IMR-90 (cell line): ENCODE measurements around the gene POU2F2. TPM values are rescaled to one million over a fixed set of nuclear protein-coding genes. Genes with fewer than 3 reads are reported as not detected.

Source experiments
- ATAC-seq: fragments of 200-7000 bp; cut with Tn5 transposase; 2 replicates; pipeline ENCODE4 v1.9.1; 2020; ENCODE audit warnings: low read depth, mild to moderate bottlenecking, moderate library complexity
- BruUV-seq: library from RNA; stranded (reverse); fragments of 400-500 nt; replicated peaks from 2 replicates; lab custom pipeline; 2021; lab: Mats Ljungman, UMichigan
- CTCF ChIA-PET: fragments of 300-600 bp; formaldehyde crosslinking; extraction: SDS; loops from one replicate; lab custom pipeline; 2021; ENCODE audit warnings: antibody characterized with exemption; lab: Yijun Ruan, JAX
- POLR2A ChIA-PET: fragments of 300-600 bp; sonication (Branson Sonifier 250); formaldehyde crosslinking; loops from one replicate; lab custom pipeline; 2022; ENCODE audit warnings: antibody characterized with exemption; ENCODE audit not compliant: unreplicated experiment; lab: Charles Lee
- DNase-seq: peaks from one replicate; pipeline ENCODE4 v3.0.0; 2013
- H2AFZ ChIP-seq: replicated peaks from 2 replicates; pipeline ENCODE3; 2013; ENCODE audit warnings: low read length, mild to moderate bottlenecking; ENCODE audit not compliant: poor library complexity
- H2AK5ac ChIP-seq: 2 replicates; pipeline ENCODE4 v1.6.1; 2013; ENCODE audit warnings: low read depth, low read length, inconsistent platforms
- H2AK9ac ChIP-seq: replicated peaks from 2 replicates; pipeline ENCODE3; 2013; ENCODE audit warnings: mild to moderate bottlenecking, low read depth, low read length, moderate library complexity; ENCODE audit not compliant: poor library complexity
- H2BK120ac ChIP-seq: 2 replicates; pipeline ENCODE4 v1.6.1; 2013; ENCODE audit warnings: low read depth, low read length, inconsistent platforms
- H2BK15ac ChIP-seq: 3 replicates; pipeline ENCODE4 v1.6.1; 2013; ENCODE audit warnings: low read depth, low read length, inconsistent platforms
- H2BK20ac ChIP-seq: 2 replicates; pipeline ENCODE4 v1.6.1; 2013; ENCODE audit warnings: low read depth, mild to moderate bottlenecking, inconsistent platforms, low read length, moderate library complexity
- H2BK5ac ChIP-seq: 2 replicates; pipeline ENCODE4 v1.6.1; 2013; ENCODE audit warnings: mild to moderate bottlenecking, low read depth, low read length, inconsistent platforms; ENCODE audit not compliant: poor library complexity, severe bottlenecking
- H3K14ac ChIP-seq: replicated peaks from 2 replicates; pipeline ENCODE4 v1.6.1; 2013; ENCODE audit warnings: low read depth, low read length, inconsistent platforms
- H3K18ac ChIP-seq: 2 replicates; pipeline ENCODE4 v1.6.1; 2013; ENCODE audit warnings: low read depth, low read length, control low read depth
- H3K23ac ChIP-seq: 2 replicates; pipeline ENCODE4 v1.6.1; 2013; ENCODE audit warnings: low read depth, low read length, inconsistent platforms
- H3K27ac ChIP-seq: 2 replicates; pipeline ENCODE4 v1.5.1; 2013; ENCODE audit warnings: mild to moderate bottlenecking, control low read depth, low read length; ENCODE audit not compliant: insufficient read depth
- H3K27me3 ChIP-seq: 2 replicates; pipeline ENCODE4 v1.6.1; 2013; ENCODE audit warnings: low read length; ENCODE audit not compliant: control insufficient read depth, insufficient read depth
- H3K36me3 ChIP-seq: 2 replicates; pipeline ENCODE4 v1.6.1; 2013; ENCODE audit warnings: low read length, mixed read lengths; ENCODE audit not compliant: control insufficient read depth, insufficient read depth
- H3K4ac ChIP-seq: 2 replicates; pipeline ENCODE4 v1.6.1; 2013; ENCODE audit warnings: low read depth, low read length, inconsistent platforms
- H3K4me1 ChIP-seq: 2 replicates; pipeline ENCODE4 v1.6.1; 2013; ENCODE audit warnings: low read length, mixed read lengths; ENCODE audit not compliant: control insufficient read depth, insufficient read depth
- H3K4me2 ChIP-seq: 2 replicates; pipeline ENCODE4 v1.6.1; 2013; ENCODE audit warnings: low read depth, mild to moderate bottlenecking, control low read depth, low read length, moderate library complexity
- H3K4me3 ChIP-seq: 2 replicates; pipeline ENCODE4 v1.5.1; 2013; ENCODE audit warnings: low read depth, mild to moderate bottlenecking, control low read depth, low read length, moderate library complexity; ENCODE audit not compliant: insufficient read depth
- H3K56ac ChIP-seq: 2 replicates; pipeline ENCODE4 v1.6.1; 2013; ENCODE audit warnings: low read length, inconsistent platforms; ENCODE audit not compliant: insufficient read depth; ENCODE audit errors: extremely low read depth
- H3K79me1 ChIP-seq, 2 experiments: 2 replicates each; pipeline ENCODE4 v1.6.1; 2013; ENCODE audit warnings: low read length in 2 of 2, inconsistent platforms in 1 of 2, low read depth in 1 of 2
- H3K9ac ChIP-seq: 2 replicates; pipeline ENCODE4 v1.6.1; 2013; ENCODE audit warnings: low read depth, low read length, control low read depth
- H3K9me1 ChIP-seq: 2 replicates; pipeline ENCODE4 v1.6.1; 2013; ENCODE audit warnings: low read length, inconsistent platforms; ENCODE audit not compliant: insufficient read depth
- H3K9me3 ChIP-seq: 2 replicates; pipeline ENCODE4 v1.6.1; 2013; ENCODE audit warnings: low read length; ENCODE audit not compliant: control insufficient read depth, insufficient read depth
- H4K20me1 ChIP-seq: 2 replicates; pipeline ENCODE4 v1.6.1; 2013; ENCODE audit warnings: low read length, inconsistent platforms; ENCODE audit not compliant: insufficient read depth
- H4K5ac ChIP-seq: 2 replicates; pipeline ENCODE4 v1.6.1; 2013; ENCODE audit warnings: mild to moderate bottlenecking, low read depth, low read length, control low read depth
- H4K8ac ChIP-seq, 2 experiments: 2 replicates each; pipeline ENCODE4 v1.6.1; 2013; ENCODE audit warnings: low read depth in 2 of 2, low read length in 2 of 2, control low read depth in 1 of 2, inconsistent platforms in 1 of 2
- H4K91ac ChIP-seq: 2 replicates; pipeline ENCODE4 v1.6.1; 2013; ENCODE audit warnings: low read depth, low read length, inconsistent platforms; ENCODE audit not compliant: insufficient read depth
- BHLHE40 ChIP-seq: fragments of 150-350 bp; IDR thresholded peaks from 2 replicates; pipeline ENCODE4 v1.6.1; 2016; ENCODE audit warnings: mild to moderate bottlenecking, low read depth, low read length
- CEBPB ChIP-seq: IDR thresholded peaks from 2 replicates; pipeline ENCODE4 v1.6.1; 2012; ENCODE audit warnings: low read depth, low read length, improper control_type of control experiment
- CHD1 ChIP-seq: IDR thresholded peaks from 2 replicates; pipeline ENCODE4 v1.6.1; 2012; ENCODE audit warnings: low read depth, low read length, improper control_type of control experiment
- MAFK ChIP-seq: IDR thresholded peaks from 2 replicates; pipeline ENCODE4 v1.6.1; 2012; ENCODE audit warnings: low read depth, low read length, improper control_type of control experiment
- MAZ ChIP-seq: IDR thresholded peaks from 2 replicates; pipeline ENCODE4 v1.6.1; 2012; ENCODE audit warnings: low read depth, mild to moderate bottlenecking, low read length, improper control_type of control experiment, moderate library complexity, borderline replicate concordance
- MXI1 ChIP-seq: IDR thresholded peaks from 2 replicates; pipeline ENCODE4 v1.6.1; 2012; ENCODE audit warnings: low read depth, mild to moderate bottlenecking, low read length, moderate library complexity, borderline replicate concordance
- POLR2A ChIP-seq: IDR thresholded peaks from 2 replicates; pipeline ENCODE4 v1.6.1; 2012; ENCODE audit warnings: mild to moderate bottlenecking, low read depth, low read length
- RAD21 ChIP-seq: IDR thresholded peaks from 2 replicates; pipeline ENCODE4 v1.6.1; 2012; ENCODE audit warnings: low read length, improper control_type of control experiment
- RCOR1 ChIP-seq: IDR thresholded peaks from 2 replicates; pipeline ENCODE4 v1.6.1; 2012; ENCODE audit warnings: mild to moderate bottlenecking, low read length, improper control_type of control experiment; ENCODE audit not compliant: insufficient replicate concordance
- SMC3 ChIP-seq: fragments of 150-350 bp; IDR thresholded peaks from 2 replicates; pipeline ENCODE4 v1.6.1; 2016; ENCODE audit warnings: low read depth, mild to moderate bottlenecking, antibody characterized with exemption, low read length, moderate library complexity
- WGBS, 2 experiments: methylation state at CpG; one replicate each; pipeline versions ENCODE4 v1.1.5 to v1.1.7; 2013; ENCODE audit warnings: missing lambda C conversion rate in 2 of 2; ENCODE audit not compliant: insufficient read length in 1 of 2; ENCODE audit errors: extremely low coverage in 2 of 2; 5-methylcytosine and 5-hydroxymethylcytosine counted together
- dilution Hi-C: fragments of 300-500 bp; cut with HindIII; formaldehyde crosslinking; loops from one replicate; pipeline ENCODE4 v1.14.3; 2018; ENCODE audit warnings: low sequenced_read_pairs; ENCODE audit not compliant: unreplicated experiment
- in situ Hi-C: fragments of 300-500 bp; cut with MboI; formaldehyde crosslinking; loops from 3 replicates; pipeline ENCODE4 v1.14.3; 2019; ENCODE audit warnings: low sequenced_read_pairs, inconsistent platforms, mixed read lengths
- intact Hi-C: fragments of 100-400 bp; cut with micrococcal nuclease; formaldehyde crosslinking; loops from 2 replicates; pipeline ENCODE4 v1.10.0; 2022
- polyA plus RNA-seq, 3 experiments: library from polyadenylated mRNA; depleted of rRNA; stranded (reverse); fragments of >200 nt; gene quantifications; 2 replicates each; pipeline ENCODE4 v1.2.3, GENCODE V29; 2012; ENCODE audit warnings: low replicate concordance in 1 of 3
- total RNA-seq: library from RNA; depleted of rRNA; stranded (reverse); fragments of >200 nt; gene quantifications from 2 replicates; pipeline ENCODE4 v1.2.3, GENCODE V29; 2012
- TF ChIP-seq, protein P1 (sequence below): conservative IDR thresholded peaks from 2 replicates; pipeline ENCODE4 v1.5.1; 2012; ENCODE audit warnings: mild to moderate bottlenecking, low read depth, low read length, improper control_type of control experiment

Gene POU2F2
- total and polyA plus RNA-seq, 2 of the 4 experiments (the other 2 are of a cell fraction) = 0.54 to 5.0 TPM

DNA sequence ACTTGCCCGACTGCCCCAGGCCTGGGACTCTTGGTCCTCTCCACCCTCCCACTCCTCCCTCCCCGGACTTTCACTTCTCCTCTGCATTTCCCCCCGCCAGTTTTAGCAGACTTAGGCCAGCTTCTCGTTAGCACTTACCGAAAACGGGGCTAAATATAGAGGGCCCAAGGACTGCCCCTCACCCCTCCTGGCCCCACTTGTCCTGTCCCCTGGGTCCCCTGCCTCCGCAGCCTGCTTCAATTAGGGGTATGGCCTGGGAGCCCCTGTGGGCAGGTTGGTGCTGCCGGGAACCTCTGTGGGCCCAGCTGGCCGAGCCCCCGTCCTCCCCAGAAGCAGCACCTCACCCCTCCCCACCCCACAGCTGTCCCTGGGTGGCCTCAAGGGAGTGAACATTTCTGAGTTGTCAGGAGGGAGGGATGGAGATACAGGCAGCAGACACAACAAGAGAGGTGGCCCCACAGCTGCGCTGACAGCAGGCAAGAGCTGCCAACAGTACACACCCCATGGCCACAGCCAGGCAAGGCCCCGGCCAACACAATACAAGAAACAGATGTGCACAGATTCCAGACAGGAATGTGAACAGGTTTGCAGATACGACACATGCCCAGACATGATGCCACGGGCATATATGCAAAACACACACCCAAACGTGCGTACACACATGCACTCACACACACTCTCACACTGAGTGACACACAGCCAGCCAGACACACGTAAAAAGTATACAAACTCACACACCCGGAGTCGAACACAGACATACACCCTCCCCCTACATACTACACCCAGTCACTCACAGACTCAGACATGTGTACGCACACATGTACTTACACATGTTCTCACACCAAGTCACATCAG, 2.6 kb downstream of the POU2F2 start:
- Histone ChIP-seq H3K27ac (no peak overlapping the region), H3K9ac (no peak overlapping the region), H3K4ac (peak overlapping the region; percentile 84), H3K4me1 (peaks cover 14% of the 10 kb centered on the region), H4K8ac (peak overlapping the region; percentile 2 to 51; a peak in 2 of 4 replicates), H3K4me3 (no peak overlapping the region), H2AK9ac (peak overlapping the region; percentile 46), H3K9me1 (peaks cover 12% of the 10 kb centered on the region), H3K23ac (peak overlapping the region; percentile 83), H3K36me3 (no peaks in the 10 kb centered on the region), H2BK5ac (no peak overlapping the region), H4K5ac (no peak overlapping the region), H4K20me1 (no peaks in the 10 kb centered on the region), H3K27me3 (peaks cover 3% of the 10 kb centered on the region; the same call in 1 of the 2 replicates), H2BK20ac (peak overlapping the region; percentile 69; the same call in 1 of the 2 replicates), H3K4me2 (no peak overlapping the region), H3K79me1 (peaks cover 8 to 19% of the 10 kb centered on the region in 2 experiments; a peak in 3 of 4 replicates), H3K14ac (peak overlapping the region; percentile 82), H3K56ac (no peak overlapping the region), H3K18ac (no peak overlapping the region; the same call in 1 of the 2 replicates), H2BK15ac (peak overlapping the region; percentile 89; the same call in 2 of the 3 replicates), H2AFZ (peak overlapping the region; percentile 50), H3K9me3 (no peaks in the 10 kb centered on the region), H2BK120ac (peak overlapping the region; percentile 63; the same call in 1 of the 2 replicates), H4K91ac (no peak overlapping the region), H2AK5ac (peak overlapping the region; percentile 87)
- 47% methylated on average over 7 of the region's 20 CpGs; no CpG with 5 or more reads in 1 of the 2 experiments for WGBS, 2 experiments
- no peak for TF ChIP-seq MAZ
- TF ChIP-seq RAD21 = no peak
- no peak for TF ChIP-seq POLR2A
- TF ChIP-seq, protein P1, sequence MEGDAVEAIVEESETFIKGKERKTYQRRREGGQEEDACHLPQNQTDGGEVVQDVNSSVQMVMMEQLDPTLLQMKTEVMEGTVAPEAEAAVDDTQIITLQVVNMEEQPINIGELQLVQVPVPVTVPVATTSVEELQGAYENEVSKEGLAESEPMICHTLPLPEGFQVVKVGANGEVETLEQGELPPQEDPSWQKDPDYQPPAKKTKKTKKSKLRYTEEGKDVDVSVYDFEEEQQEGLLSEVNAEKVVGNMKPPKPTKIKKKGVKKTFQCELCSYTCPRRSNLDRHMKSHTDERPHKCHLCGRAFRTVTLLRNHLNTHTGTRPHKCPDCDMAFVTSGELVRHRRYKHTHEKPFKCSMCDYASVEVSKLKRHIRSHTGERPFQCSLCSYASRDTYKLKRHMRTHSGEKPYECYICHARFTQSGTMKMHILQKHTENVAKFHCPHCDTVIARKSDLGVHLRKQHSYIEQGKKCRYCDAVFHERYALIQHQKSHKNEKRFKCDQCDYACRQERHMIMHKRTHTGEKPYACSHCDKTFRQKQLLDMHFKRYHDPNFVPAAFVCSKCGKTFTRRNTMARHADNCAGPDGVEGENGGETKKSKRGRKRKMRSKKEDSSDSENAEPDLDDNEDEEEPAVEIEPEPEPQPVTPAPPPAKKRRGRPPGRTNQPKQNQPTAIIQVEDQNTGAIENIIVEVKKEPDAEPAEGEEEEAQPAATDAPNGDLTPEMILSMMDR = no peak
- TF ChIP-seq SMC3 = no peak
- TF ChIP-seq MAFK = no peak
- TF ChIP-seq RCOR1 = no peak
- no peak for TF ChIP-seq MXI1
- TF ChIP-seq BHLHE40 = no peak
- no peak for TF ChIP-seq CEBPB
- TF ChIP-seq CHD1 = no peak
- ChIA-PET POLR2A (no interaction called here), CTCF (no interaction called here)
- ATAC-seq (peak; percentile 13; the same call in 1 of the 2 replicates), DNase-seq (peak; percentile 33)
- intact Hi-C loops = loop anchor here (5.0 to 10.0 kb wide), 2 partner anchors 168 to 275 kb away; no protein-coding TSS in a partner anchor
- in situ Hi-C loops = loop anchor here (10.0 kb wide), 1 partner anchor 195 kb away; the partner anchor contains the start of gene MEGF8
- dilution Hi-C loops = no loop called here
- no TSS peak for BruUV-seq
